ENCODE measurements around the gene PTPRN2.

PTPRN2 gene

GRCh38 chr7:157827045-157827862, 760.4 kb downstream of the PTPRN2 start:
- FAIRE-seq (no peak), DNase-seq (ENCODE audit: low spot score) (no peak)

GRCh38 chr7:157826566-157826965, 761.1 kb downstream of the PTPRN2 start:
- DNase-seq (ENCODE audit: low spot score) (no peak), FAIRE-seq (no peak)

GRCh38 chr7:157825325-157825724, 762.3 kb downstream of the PTPRN2 start:
- FAIRE-seq (no peak), DNase-seq (ENCODE audit: low spot score) (peak; percentile 29)

DNA sequence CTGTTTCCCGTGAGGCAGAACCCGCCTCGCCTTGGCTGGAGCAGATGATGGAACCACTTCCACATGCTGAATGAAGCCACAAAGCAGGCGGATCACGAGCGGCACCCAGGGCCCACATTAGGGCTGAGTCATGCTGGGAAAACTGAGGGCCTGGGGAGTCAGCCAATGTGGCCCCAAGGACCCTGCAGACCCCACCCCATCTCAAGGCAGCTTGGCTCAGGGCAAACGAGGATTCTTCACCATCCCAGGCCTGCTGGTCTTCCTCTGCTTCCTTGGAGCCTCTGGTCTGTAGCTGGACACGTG, 762.9 kb downstream of the PTPRN2 start:
- DNase-seq (ENCODE audit: low spot score), result no peak
- no peak for FAIRE-seq

GRCh38 chr7:157824011-157824818, 763.4 kb downstream of the PTPRN2 start:
- no peak for DNase-seq (ENCODE audit: low spot score)
- FAIRE-seq, result no peak

- FAIRE-seq, result no peak
- no peak for DNase-seq (ENCODE audit: low spot score)
Measured at GRCh38 chr7:157822688-157823031, 765.0 kb downstream of the PTPRN2 start.

- no peak for DNase-seq (ENCODE audit: low spot score)
- FAIRE-seq, result no peak
Measured at GRCh38 chr7:157821959-157822687, 765.5 kb downstream of the PTPRN2 start.

GRCh38 chr7:157820796-157821195, 766.8 kb downstream of the PTPRN2 start:
- DNase-seq (ENCODE audit: low spot score) (no peak), FAIRE-seq (no peak)

DNA sequence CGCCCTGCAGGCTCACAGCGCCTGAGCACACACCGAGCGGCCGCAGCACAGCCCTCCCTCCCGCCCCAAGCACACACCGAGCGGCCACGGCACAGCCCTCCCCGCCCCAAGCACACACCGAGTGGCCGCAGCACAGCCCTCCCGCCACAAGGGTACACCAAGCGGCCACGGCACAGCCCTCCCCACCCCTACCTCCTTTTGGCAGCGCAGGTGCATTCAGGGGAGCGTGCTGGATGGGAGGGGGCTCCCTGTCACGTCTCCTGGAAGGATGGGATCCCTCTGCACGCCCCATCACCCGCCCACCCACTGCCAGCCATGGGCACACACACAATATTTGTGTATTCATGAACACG, 768.2 kb downstream of the PTPRN2 start:
- DNase-seq (ENCODE audit: low spot score) (no peak), FAIRE-seq (no peak)

DNA sequence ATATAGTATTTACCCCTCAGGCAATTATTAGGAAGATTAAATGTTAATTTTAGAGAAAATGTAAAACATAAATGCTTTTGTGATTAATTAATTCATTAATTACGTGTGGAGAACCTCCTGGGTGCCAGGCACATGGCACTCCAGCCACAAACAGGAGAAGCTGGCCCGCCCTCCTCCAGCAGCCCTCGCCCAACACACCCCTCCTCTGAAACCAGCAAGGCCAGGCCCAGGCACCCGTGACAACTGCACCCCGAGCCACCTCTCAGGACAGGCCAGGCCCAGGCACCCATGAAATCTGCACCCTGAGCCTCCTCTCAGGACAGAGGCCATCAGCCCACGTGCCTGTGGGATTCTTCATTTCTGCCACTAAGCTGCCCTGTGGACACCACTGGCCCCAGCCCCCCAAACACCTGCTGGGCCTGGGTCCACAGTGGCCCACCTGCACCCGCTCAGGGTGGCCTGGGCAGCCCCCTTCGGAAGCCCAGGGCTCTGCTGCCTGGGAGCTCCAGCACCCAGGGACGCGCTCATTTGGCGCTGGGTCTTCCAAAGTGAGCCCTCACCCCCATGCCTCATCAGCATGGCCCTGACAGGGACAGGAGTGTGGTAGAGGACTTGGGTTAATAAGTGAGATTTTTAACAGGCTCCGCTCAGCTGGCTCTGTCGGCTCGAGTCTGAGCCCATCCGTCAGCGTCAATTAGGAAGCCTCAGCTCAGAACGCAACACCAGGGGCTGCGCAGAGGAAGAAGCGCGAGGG, 768.7 kb downstream of the PTPRN2 start:
- FAIRE-seq (no peak), DNase-seq (ENCODE audit: low spot score) (no peak)

- FAIRE-seq (peak; percentile 93), DNase-seq (ENCODE audit: low spot score) (no peak)
Measured at GRCh38 chr7:157817944-157818700, 769.5 kb downstream of the PTPRN2 start.

- FAIRE-seq (peak; percentile 71), DNase-seq (ENCODE audit: low spot score) (no peak)
Measured at GRCh38 chr7:157817433-157817832, 770.2 kb downstream of the PTPRN2 start.

- no peak for DNase-seq (ENCODE audit: low spot score)
- FAIRE-seq, result no peak
Measured at GRCh38 chr7:157816526-157817250, 770.9 kb downstream of the PTPRN2 start.

DNA sequence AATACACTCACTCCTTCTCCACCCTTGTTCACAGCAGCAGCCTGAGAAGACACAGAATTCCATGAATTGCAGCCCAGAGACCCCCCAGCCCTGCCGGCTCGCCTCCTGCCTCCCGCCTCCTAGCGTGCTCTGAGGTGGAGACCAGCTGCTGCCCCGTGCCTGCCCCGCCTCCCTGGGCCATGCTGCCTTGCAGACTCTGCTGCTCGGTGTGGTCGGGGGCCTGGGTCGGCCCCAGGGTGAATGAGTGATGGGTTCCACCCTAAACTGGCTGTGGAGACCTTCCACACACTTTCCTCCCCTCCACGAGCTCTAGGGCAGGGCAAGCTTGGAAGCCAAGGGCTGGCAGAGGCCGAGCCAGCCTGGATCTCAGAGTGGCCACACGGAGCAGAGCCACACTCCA, 771.5 kb downstream of the PTPRN2 start:
- DNase-seq (ENCODE audit: low spot score) (no peak), FAIRE-seq (no peak)

DNA sequence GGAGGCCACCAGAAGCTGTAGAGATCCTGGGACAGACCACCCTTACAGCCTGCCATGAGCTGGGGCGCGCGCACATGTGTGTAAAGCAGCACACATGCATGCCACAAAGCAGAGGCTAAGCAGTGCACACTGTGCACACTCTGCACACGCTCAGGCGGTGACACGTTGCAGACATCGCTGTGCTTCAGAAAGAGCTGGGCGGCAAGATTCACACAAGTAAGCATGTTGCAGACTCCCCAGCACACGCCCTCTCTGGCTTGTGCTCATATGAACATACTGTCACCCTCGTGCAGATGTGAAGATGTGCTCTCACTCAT, 772.0 kb downstream of the PTPRN2 start:
- no peak for DNase-seq (ENCODE audit: low spot score)
- no peak for FAIRE-seq

- no peak for FAIRE-seq
- no peak for DNase-seq (ENCODE audit: low spot score)
Measured at GRCh38 chr7:157814931-157815705, 772.5 kb downstream of the PTPRN2 start.

- DNase-seq (ENCODE audit: low spot score) (no peak), FAIRE-seq (no peak)
Measured at GRCh38 chr7:157813741-157814661, 773.6 kb downstream of the PTPRN2 start.

DNA sequence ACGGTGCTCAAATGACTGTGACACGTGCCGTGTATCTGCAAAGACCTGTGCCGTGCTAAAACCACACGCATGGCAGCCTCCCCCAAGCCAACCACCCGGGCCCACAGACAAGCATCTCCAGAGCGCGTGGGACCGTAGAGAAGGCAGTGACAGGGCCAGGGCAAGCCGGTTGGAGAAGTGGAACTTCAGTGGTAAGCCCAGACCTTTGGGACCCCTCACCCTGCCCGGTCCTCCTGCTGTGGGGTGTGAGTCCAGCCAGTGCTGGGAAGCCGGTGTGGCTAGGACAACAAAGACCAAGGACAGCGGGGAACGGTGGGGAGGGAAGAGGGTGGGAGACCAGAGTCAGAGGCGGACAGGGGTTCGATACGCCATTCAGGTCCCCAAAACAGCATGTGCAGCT, 774.6 kb downstream of the PTPRN2 start:
- DNase-seq (ENCODE audit: low spot score) (no peak), FAIRE-seq (no peak)

DNA sequence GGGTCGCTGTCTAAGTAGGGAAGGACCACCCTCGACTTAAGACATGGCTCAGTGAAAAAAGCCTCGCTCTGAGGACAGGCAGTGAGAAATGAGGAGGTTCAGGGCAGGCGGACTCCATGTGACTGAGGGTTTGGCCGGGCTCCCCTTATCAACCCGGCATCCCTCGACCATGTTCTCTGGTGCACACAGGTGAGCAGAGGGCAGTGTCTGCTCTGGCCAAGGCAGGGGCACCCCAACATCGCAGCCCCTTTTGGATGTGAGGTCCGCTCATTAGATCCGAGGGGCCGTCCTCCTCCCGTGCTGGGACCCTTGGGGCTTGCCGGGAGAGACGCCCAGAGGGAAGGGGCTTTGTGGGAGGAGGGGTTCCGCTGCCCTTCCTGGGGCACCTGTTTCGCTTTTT, 775.7 kb downstream of the PTPRN2 start:
- DNase-seq (ENCODE audit: low spot score) (no peak), FAIRE-seq (no peak)
